Measurements from ENCODE around the gene PHAF1.

DNA sequence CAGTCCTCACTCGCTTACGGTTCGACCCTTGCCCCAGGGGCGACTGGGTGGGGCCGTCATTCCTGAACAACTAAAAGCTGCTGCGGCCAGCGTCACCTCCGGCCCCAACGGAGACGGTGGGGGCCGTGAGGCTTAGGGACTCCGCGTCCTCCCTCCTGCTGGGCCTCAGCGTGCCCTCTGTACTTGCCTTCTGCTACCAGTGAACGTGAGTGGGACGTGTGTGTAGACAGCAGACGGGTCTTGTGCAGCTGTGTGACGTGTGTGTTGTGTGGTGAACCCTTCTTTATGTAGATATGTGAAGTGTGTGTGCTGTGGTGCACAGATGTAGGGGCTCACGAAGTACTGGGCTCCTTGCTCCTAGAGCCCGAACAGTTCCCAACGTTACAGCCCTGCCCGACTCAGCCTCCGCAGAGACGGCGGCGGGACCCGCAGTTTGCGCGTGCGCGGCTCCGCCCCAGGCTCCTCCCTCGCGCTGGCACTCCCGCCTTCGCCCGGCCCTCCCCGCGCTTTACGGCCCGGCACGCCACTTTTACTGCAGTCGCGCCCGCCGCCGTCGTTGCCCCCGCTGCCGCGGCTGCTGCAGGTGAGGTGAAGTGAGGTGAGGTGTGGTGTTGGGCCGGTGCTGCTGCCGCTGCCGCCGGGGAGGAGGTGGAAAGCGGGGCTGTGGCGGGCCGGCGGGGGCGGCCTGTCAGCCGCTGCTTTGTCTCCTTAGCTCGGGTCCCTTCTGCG is at the start of gene PHAF1:
- TF ChIP-seq EZH2 (IDR thresholded peaks at IDR 0.05; ENCODE audit: insufficient read depth, poor library complexity, severe bottlenecking) (no peak), EZH2phosphoT487 (IDR thresholded peaks at IDR 0.05; ENCODE audit: insufficient read depth, low read depth) (no peak)

Data from GM23248 (cell line).